NB4 (cell line): ENCODE results near the gene CHCHD3.
A peak's percentile ranks its signal among the peaks of the same experiment; 100 is the strongest.
"Not testable (repeated sequence)": the region's sequence is repeated elsewhere in the genome, so short reads cannot be mapped to it uniquely, and the experiment has no call there.

Experiments
- DNase-seq: peaks from one replicate; pipeline ENCODE4 v3.0.0; 2010; ENCODE audit warnings: low read depth
- H3K4me3 ChIP-seq: one replicate; pipeline ENCODE4 v1.5.1; 2011; ENCODE audit warnings: mild to moderate bottlenecking, low read depth, low read length, moderate library complexity
- CTCF ChIP-seq: IDR thresholded peaks from one replicate; pipeline ENCODE4 v1.5.1; 2012; ENCODE audit warnings: low read depth, low read length
- MAX ChIP-seq: IDR thresholded peaks from 2 replicates; pipeline ENCODE4 v1.6.1; 2011; ENCODE audit warnings: low read depth, low read length
- MYC ChIP-seq: IDR thresholded peaks from 2 replicates; pipeline ENCODE4 v1.6.1; 2011; ENCODE audit warnings: low read depth, low read length
- POLR2A ChIP-seq: IDR thresholded peaks from 2 replicates; pipeline ENCODE4 v1.6.1; 2011; ENCODE audit warnings: mild to moderate bottlenecking; ENCODE audit not compliant: insufficient read length; ENCODE audit errors: extremely low read depth

CHCHD3 gene

GRCh38 chr7:133040674-133041073, 41.2 kb downstream of the CHCHD3 start:
- H3K4me3 ChIP-seq: no peak overlapping the region
- no peak for DNase-seq
- TF ChIP-seq POLR2A (no peak), MAX (no peak), MYC (no peak), CTCF (no peak)

- DNase-seq: no peak
- no peak for TF ChIP-seq POLR2A
- TF ChIP-seq MAX: no peak
- no peak for TF ChIP-seq CTCF
- TF ChIP-seq MYC: no peak
- H3K4me3 ChIP-seq: no peak overlapping the region
Observed at GRCh38 chr7:133040178-133040577, 41.7 kb downstream of the CHCHD3 start.

- TF ChIP-seq MAX (peak; percentile 32; the same call in 1 of the 2 replicates), CTCF (no peak), POLR2A (no peak), MYC (0 out of 2 replicates have a peak, but pooled peaks have one; percentile 33)
- DNase-seq: no peak
- no peak overlapping the region for H3K4me3 ChIP-seq
Observed at GRCh38 chr7:133039614-133040013, 42.3 kb downstream of the CHCHD3 start.

- TF ChIP-seq MAX (no peak), POLR2A (no peak), MYC (no peak; the same call in 1 of the 2 replicates), CTCF (no peak)
- DNase-seq: peak; percentile 65
- H3K4me3 ChIP-seq: no peak overlapping the region
Observed at GRCh38 chr7:133036289-133036688, 45.6 kb downstream of the CHCHD3 start.

- not testable (repeated sequence) for H3K4me3 ChIP-seq, DNase-seq
Observed at GRCh38 chr7:133035240-133035639, 46.6 kb downstream of the CHCHD3 start.

GRCh38 chr7:133030346-133030745, 51.5 kb downstream of the CHCHD3 start:
- H3K4me3 ChIP-seq: no peak overlapping the region
- TF ChIP-seq POLR2A: no peak
- no peak for TF ChIP-seq MAX
- no peak for TF ChIP-seq MYC
- no peak for TF ChIP-seq CTCF
- no peak for DNase-seq
